ENCODE results near the gene ZXDC.

The ZXDC gene

GRCh38 chr3:126512916-126513650 is 37.4 kb upstream of the ZXDC start:
- DNase-seq (ENCODE audit: extremely low read depth in 1 of 2, low read depth in 1 of 2) = no peak

- DNase-seq (ENCODE audit: extremely low read depth in 1 of 2, low read depth in 1 of 2) = no peak
These were observed 36.3 kb upstream of the ZXDC start for GRCh38 chr3:126512026-126512425.

- DNase-seq (ENCODE audit: extremely low read depth in 1 of 2, low read depth in 1 of 2) = no peak
These were observed 35.6 kb upstream of the ZXDC start for GRCh38 chr3:126511291-126511690.

GRCh38 chr3:126510308-126510910 is 34.7 kb upstream of the ZXDC start:
- DNase-seq (ENCODE audit: extremely low read depth in 1 of 2, low read depth in 1 of 2) = no peak

GRCh38 chr3:126509597-126510307 is 34.1 kb upstream of the ZXDC start:
- no peak for DNase-seq (ENCODE audit: extremely low read depth in 1 of 2, low read depth in 1 of 2)

GRCh38 chr3:126508564-126508964 is 32.9 kb upstream of the ZXDC start:
- no peak for DNase-seq (ENCODE audit: extremely low read depth in 1 of 2, low read depth in 1 of 2)

- no peak for DNase-seq (ENCODE audit: extremely low read depth in 1 of 2, low read depth in 1 of 2)
These were observed 32.2 kb upstream of the ZXDC start for GRCh38 chr3:126507886-126508285.

GRCh38 chr3:126503701-126504100 is 28.0 kb upstream of the ZXDC start:
- no peak for DNase-seq (ENCODE audit: extremely low read depth in 1 of 2, low read depth in 1 of 2)

- DNase-seq (ENCODE audit: extremely low read depth in 1 of 2, low read depth in 1 of 2) = no peak
These were observed 27.0 kb upstream of the ZXDC start for GRCh38 chr3:126502656-126503055.

- no peak for DNase-seq (ENCODE audit: extremely low read depth in 1 of 2, low read depth in 1 of 2)
These were observed 26.0 kb upstream of the ZXDC start for GRCh38 chr3:126501736-126502135.

- DNase-seq (ENCODE audit: extremely low read depth in 1 of 2, low read depth in 1 of 2) = no peak
These were observed 25.4 kb upstream of the ZXDC start for GRCh38 chr3:126501054-126501453.

- DNase-seq (ENCODE audit: extremely low read depth in 1 of 2, low read depth in 1 of 2) = no peak
These were observed 24.3 kb upstream of the ZXDC start for GRCh38 chr3:126500016-126500415.

- no peak for DNase-seq (ENCODE audit: extremely low read depth in 1 of 2, low read depth in 1 of 2)
These were observed 23.7 kb upstream of the ZXDC start for GRCh38 chr3:126499401-126499800.

GRCh38 chr3:126498929-126499328 is 23.2 kb upstream of the ZXDC start:
- DNase-seq (ENCODE audit: extremely low read depth in 1 of 2, low read depth in 1 of 2) = no peak

- DNase-seq (ENCODE audit: extremely low read depth in 1 of 2, low read depth in 1 of 2) = no peak
These were observed 22.8 kb upstream of the ZXDC start for GRCh38 chr3:126498461-126498860.

- DNase-seq (ENCODE audit: extremely low read depth in 1 of 2, low read depth in 1 of 2) = no peak
These were observed 22.3 kb upstream of the ZXDC start for GRCh38 chr3:126497956-126498355.

- DNase-seq (ENCODE audit: extremely low read depth in 1 of 2, low read depth in 1 of 2) = no peak
These were observed 21.5 kb upstream of the ZXDC start for GRCh38 chr3:126496894-126497850.

GRCh38 chr3:126495786-126496185 is 20.1 kb upstream of the ZXDC start:
- no peak for DNase-seq (ENCODE audit: extremely low read depth in 1 of 2, low read depth in 1 of 2)

GRCh38 chr3:126494970-126495230 is 19.2 kb upstream of the ZXDC start:
- no peak for DNase-seq (ENCODE audit: extremely low read depth in 1 of 2, low read depth in 1 of 2)

GRCh38 chr3:126494204-126494969 is 18.7 kb upstream of the ZXDC start:
- no peak for DNase-seq (ENCODE audit: extremely low read depth in 1 of 2, low read depth in 1 of 2)

Data from stimulated activated CD8-positive, alpha-beta memory T cell treated with anti-CD3 and anti-CD28 coated beads, Interleukin-7, amount 100 ng/mL, for 48 hours (primary cell).